Neural cell (in vitro differentiated cells): ENCODE results near the gene TOP2B. TPM values are rescaled to one million over a fixed set of nuclear protein-coding genes. Genes with fewer than 3 reads are reported as not detected.

ENCODE experiments used
- H2AFZ ChIP-seq: fragments of 200-600, 300-800 bp; sonication (generic), shearing (Covaris generic); 2 replicates; pipeline ENCODE4 v1.6.0; 2014; ENCODE audit warnings: low read depth, mild to moderate bottlenecking, antibody characterized with exemption, low read length, moderate library complexity
- H3F3A ChIP-seq: fragments of 200-600 bp; shearing (Covaris generic); 2 replicates; pipeline ENCODE4 v1.6.1; 2016; ENCODE audit warnings: mild to moderate bottlenecking, moderate library complexity, mixed read lengths, antibody characterized with exemption, low read length; ENCODE audit not compliant: insufficient read depth, poor library complexity, severe bottlenecking
- H3K27ac ChIP-seq: fragments of 200-600, 300-800 bp; sonication (generic), shearing (Covaris generic); 2 replicates; pipeline ENCODE4 v1.5.1; 2014; ENCODE audit warnings: mild to moderate bottlenecking, low read length, moderate library complexity
- H3K27me3 ChIP-seq: fragments of 300-800, 200-600 bp; sonication (generic), shearing (Covaris generic); 2 replicates; pipeline ENCODE4 v1.6.0; 2014; ENCODE audit warnings: mild to moderate bottlenecking, low read depth, low read length, moderate library complexity; ENCODE audit not compliant: insufficient read depth
- H3K36me3 ChIP-seq: fragments of 300-800, 200-600 bp; sonication (generic), shearing (Covaris generic); 2 replicates; pipeline ENCODE4 v1.5.1; 2014; ENCODE audit warnings: mild to moderate bottlenecking, antibody characterized with exemption, low read length, moderate library complexity; ENCODE audit not compliant: insufficient read depth
- H3K4me2 ChIP-seq: fragments of 300-800, 200-600 bp; sonication (generic), shearing (Covaris generic); 2 replicates; pipeline ENCODE4 v1.6.0; 2014; ENCODE audit warnings: mild to moderate bottlenecking, low read length
- H3K4me3 ChIP-seq: fragments of 300-800, 200-600 bp; sonication (generic), shearing (Covaris generic); 2 replicates; pipeline ENCODE4 v1.5.1; 2014; ENCODE audit warnings: mild to moderate bottlenecking, low read length, moderate library complexity
- H3K79me2 ChIP-seq: fragments of 200-600 bp; shearing (Covaris generic); replicated peaks from 2 replicates; pipeline ENCODE4 v1.6.0; 2014; ENCODE audit warnings: mild to moderate bottlenecking, low read length, moderate library complexity; ENCODE audit not compliant: insufficient read depth
- H3K9ac ChIP-seq: fragments of 300-800, 200-600 bp; sonication (generic), shearing (Covaris generic); 2 replicates; pipeline ENCODE4 v1.6.1; 2016; ENCODE audit warnings: mild to moderate bottlenecking, low read length, mixed read lengths
- H3K9me2 ChIP-seq: fragments of 200-600 bp; shearing (Covaris generic); 2 replicates; pipeline ENCODE4 v1.6.1; 2016; ENCODE audit warnings: mild to moderate bottlenecking, low read length, mixed read lengths; ENCODE audit not compliant: insufficient read depth
- H3K9me3 ChIP-seq: fragments of 200-600, 300-800 bp; sonication (generic), shearing (Covaris generic); 2 replicates; pipeline ENCODE4 v1.6.1; 2016; ENCODE audit warnings: mild to moderate bottlenecking, mixed run types, low read length, moderate library complexity, mixed read lengths
- H4K20me1 ChIP-seq: fragments of 200-600 bp; shearing (Covaris generic); 2 replicates; pipeline ENCODE4 v1.6.1; 2016; ENCODE audit warnings: mild to moderate bottlenecking, mixed run types; ENCODE audit not compliant: insufficient read depth
- CTCF ChIP-seq: fragments of 450-650 bp; IDR thresholded peaks from 2 replicates; pipeline ENCODE4 v1.5.1; 2014; ENCODE audit warnings: antibody characterized with exemption, mild to moderate bottlenecking, moderate library complexity; ENCODE audit not compliant: poor library complexity, severe bottlenecking
- EP300 ChIP-seq: fragments of 450-650 bp; conservative IDR thresholded peaks from 2 replicates; pipeline ENCODE4 v1.6.1; 2014; ENCODE audit warnings: antibody characterized with exemption, mild to moderate bottlenecking, moderate library complexity; ENCODE audit not compliant: poor library complexity, severe bottlenecking
- EZH2 ChIP-seq: fragments of 200-600, 300-800 bp; shearing (Covaris generic), sonication (generic); IDR thresholded peaks from 2 replicates; pipeline ENCODE4 v1.6.1; 2014; ENCODE audit warnings: antibody characterized with exemption, low read length, borderline replicate concordance, mild to moderate bottlenecking; ENCODE audit not compliant: insufficient read depth, poor library complexity, severe bottlenecking
- MXI1 ChIP-seq: fragments of 450-650 bp; conservative IDR thresholded peaks from 2 replicates; pipeline ENCODE4 v1.6.1; 2014; ENCODE audit warnings: antibody characterized with exemption, mild to moderate bottlenecking; ENCODE audit not compliant: poor library complexity, severe bottlenecking
- POLR2AphosphoS5 ChIP-seq: IDR thresholded peaks from 2 replicates; pipeline ENCODE4 v1.6.1; 2012
- RAD21 ChIP-seq: fragments of 450-650 bp; conservative IDR thresholded peaks from 2 replicates; pipeline ENCODE4 v1.6.1; 2014; ENCODE audit warnings: antibody characterized with exemption, mild to moderate bottlenecking, moderate library complexity
- REST ChIP-seq: IDR thresholded peaks from 2 replicates; pipeline ENCODE4 v1.6.1; 2012; ENCODE audit warnings: borderline replicate concordance
- SMC3 ChIP-seq: fragments of 450-650 bp; conservative IDR thresholded peaks from 2 replicates; pipeline ENCODE4 v1.6.1; 2014; ENCODE audit warnings: antibody characterized with exemption, mild to moderate bottlenecking, moderate library complexity; ENCODE audit not compliant: poor library complexity
- TAF1 ChIP-seq: IDR thresholded peaks from 2 replicates; pipeline ENCODE4 v1.6.1; 2012; ENCODE audit warnings: low read depth
- polyA plus RNA-seq: library from polyadenylated mRNA; depleted of rRNA; stranded (reverse); fragments of >200 nt; gene quantifications from 2 replicates; pipeline ENCODE4 v1.2.3, GENCODE V29; 2014

TOP2B gene
- polyA plus RNA-seq, 1 donor from 2014 or later: 440 TPM

- H4K20me1 ChIP-seq: no peaks in the 10 kb centered on the region
- no peaks in the 10 kb centered on the region for H3K79me2 ChIP-seq
- H3K4me2 ChIP-seq: no peak overlapping the region
- no peak overlapping the region for H2AFZ ChIP-seq
- no peaks in the 10 kb centered on the region for H3K36me3 ChIP-seq
- H3K4me3 ChIP-seq: no peak overlapping the region
- H3K9me3 ChIP-seq: no peaks in the 10 kb centered on the region
- TF ChIP-seq CTCF (no peak), SMC3 (no peak), RAD21 (no peak), EP300 (no peak), TAF1 (no peak), EZH2 (no peak), REST (no peak), POLR2AphosphoS5 (no peak), MXI1 (no peak)
- H3K9me2 ChIP-seq: no peaks in the 10 kb centered on the region
- no peaks in the 10 kb centered on the region for H3F3A ChIP-seq
- H3K27ac ChIP-seq: no peak overlapping the region
- H3K9ac ChIP-seq: no peak overlapping the region
- H3K27me3 ChIP-seq: no peaks in the 10 kb centered on the region
Observed at GRCh38 chr3:25576146-25576545, 88.6 kb downstream of the TOP2B start.

- H2AFZ ChIP-seq: no peak overlapping the region
- no peaks in the 10 kb centered on the region for H3K9me3 ChIP-seq
- no peaks in the 10 kb centered on the region for H3F3A ChIP-seq
- H3K9ac ChIP-seq: no peak overlapping the region
- no peaks in the 10 kb centered on the region for H3K9me2 ChIP-seq
- TF ChIP-seq RAD21: no peak
- no peak for TF ChIP-seq CTCF
- TF ChIP-seq TAF1: no peak
- TF ChIP-seq MXI1: no peak
- no peak for TF ChIP-seq POLR2AphosphoS5
- no peak for TF ChIP-seq SMC3
- TF ChIP-seq EZH2: no peak
- no peak for TF ChIP-seq REST
- no peak for TF ChIP-seq EP300
- no peak overlapping the region for H3K4me2 ChIP-seq
- H3K4me3 ChIP-seq: no peak overlapping the region
- H4K20me1 ChIP-seq: no peaks in the 10 kb centered on the region
- no peaks in the 10 kb centered on the region for H3K36me3 ChIP-seq
- H3K27ac ChIP-seq: no peak overlapping the region
- no peaks in the 10 kb centered on the region for H3K79me2 ChIP-seq
- H3K27me3 ChIP-seq: no peaks in the 10 kb centered on the region
Observed at GRCh38 chr3:25575001-25575400, 89.7 kb downstream of the TOP2B start.
